K562 (cell line): ENCODE results near the gene ADRM1. TPM values are rescaled to one million over a fixed set of nuclear protein-coding genes. Genes with fewer than 3 reads are reported as not detected.

Experiments
- ATAC-seq: fragments of 200-7000 bp; cut with Tn5 transposase; 3 replicates; pipeline ENCODE4 v1.9.1; 2020; ENCODE audit warnings: moderate library complexity
- BruUV-seq: library from RNA; stranded (reverse); fragments of 400-500 nt; replicated peaks from 2 replicates; lab custom pipeline; 2021; lab: Mats Ljungman, UMichigan
- CTCF ChIA-PET: fragments of 300-600 bp; formaldehyde crosslinking; extraction: SDS; loops from one replicate; lab custom pipeline; 2021; ENCODE audit warnings: low intra/inter-chr PET ratio; lab: Yijun Ruan, JAX
- POLR2A ChIA-PET: fragments of 300-600, 350-650 bp; sonication (Branson Sonifier 250); formaldehyde crosslinking; extraction: SDS; loops from one replicate; lab custom pipeline; 2021; ENCODE audit warnings: antibody characterized with exemption, inconsistent platforms; lab: Yijun Ruan, JAX
- DNase-seq, 4 experiments: peaks; one replicate each; pipeline versions ENCODE4 v3.0.0 to v3.0.0-alpha.2; 2011 to 2018; ENCODE audit warnings: low spot score in 3 of 4, mixed read lengths in 3 of 4; ENCODE audit errors: extremely low read depth in 1 of 4
- FAIRE-seq: peaks from 2 replicates; lab custom pipeline; 2011; peaks lifted over from hg19 to GRCh38; lab: Jason Lieb, UNC
- H2AFZ ChIP-seq: 2 replicates; pipeline ENCODE4 v1.6.0; 2011; ENCODE audit warnings: low read depth, low read length, control low read depth, inconsistent platforms
- H3K27ac ChIP-seq: fragments of 200-600 bp; 3 replicates; pipeline ENCODE4 v1.8.0; 2011; ENCODE audit warnings: low read depth, mild to moderate bottlenecking, control low read depth, inconsistent platforms, low read length, moderate library complexity, mixed read lengths; ENCODE audit errors: extremely low read depth
- H3K27me3 ChIP-seq, 2 experiments: fragments of 300-600 bp in 1 of 2; 2 replicates in 1 of 2; 3 replicates in 1 of 2; pipeline versions ENCODE4 v1.6.0 to v1.8.0; 2011; ENCODE audit warnings: inconsistent platforms in 2 of 2, low read length in 2 of 2, mild to moderate bottlenecking in 1 of 2, mixed read lengths in 1 of 2, moderate library complexity in 1 of 2; ENCODE audit not compliant: control insufficient read depth in 2 of 2, insufficient read depth in 2 of 2
- H3K36me3 ChIP-seq: fragments of 300-600 bp; 3 replicates; pipeline ENCODE4 v1.8.0; 2011; ENCODE audit warnings: mild to moderate bottlenecking, low read length, inconsistent platforms; ENCODE audit not compliant: control insufficient read depth, insufficient read depth
- H3K4me1 ChIP-seq, 2 experiments: fragments of 200-600 bp in 1 of 2; replicated peaks in 1 of 2; 2 replicates in 1 of 2; 3 replicates in 1 of 2; pipeline versions ENCODE4 v1.5.1 to v1.8.0; 2011; ENCODE audit warnings: inconsistent platforms in 2 of 2, low read length in 2 of 2, mild to moderate bottlenecking in 1 of 2, mixed read lengths in 1 of 2, moderate library complexity in 1 of 2; ENCODE audit not compliant: control insufficient read depth in 2 of 2, insufficient read depth in 2 of 2
- H3K4me2 ChIP-seq: 2 replicates; pipeline ENCODE4 v1.6.1; 2011; ENCODE audit warnings: low read length, control low read depth, inconsistent platforms, mixed read lengths; ENCODE audit not compliant: insufficient read depth
- H3K4me3 ChIP-seq: fragments of 200-600 bp; sonication (generic), shearing (Covaris generic); 2 replicates; pipeline ENCODE4 v1.5.1; 2016; ENCODE audit warnings: control low read depth, inconsistent platforms
- H3K79me2 ChIP-seq: fragments of 200-600 bp; 3 replicates; pipeline ENCODE4 v1.8.0; 2011; ENCODE audit warnings: low read length, inconsistent platforms; ENCODE audit not compliant: control insufficient read depth, insufficient read depth
- H3K9ac ChIP-seq, 2 experiments: 2 replicates each; pipeline versions ENCODE4 v1.6.0 to v1.6.1; 2011; ENCODE audit warnings: low read depth in 2 of 2, low read length in 2 of 2, control low read depth in 1 of 2, inconsistent platforms in 1 of 2, mild to moderate bottlenecking in 1 of 2, mixed read lengths in 1 of 2; ENCODE audit not compliant: insufficient read depth in 1 of 2
- H3K9me1 ChIP-seq: one replicate; pipeline ENCODE4 v1.6.0; 2011; ENCODE audit warnings: inconsistent platforms, mild to moderate bottlenecking, low read length, moderate library complexity; ENCODE audit not compliant: control insufficient read depth, insufficient read depth
- H3K9me3 ChIP-seq: replicated peaks from 2 replicates; pipeline ENCODE4 v1.5.1; 2011; ENCODE audit warnings: low read depth, low read length, inconsistent platforms; ENCODE audit not compliant: control insufficient read depth, insufficient read depth
- H4K20me1 ChIP-seq: replicated peaks from 2 replicates; pipeline ENCODE4 v1.6.1; 2011; ENCODE audit warnings: low read length, inconsistent platforms, mixed read lengths; ENCODE audit not compliant: control insufficient read depth, insufficient read depth
- HINFP ChIP-seq: fragments of 450-650 bp; conservative IDR thresholded peaks from 2 replicates; pipeline ENCODE4 v1.6.1; 2016; ENCODE audit warnings: missing genetic modification characterization, low read depth, mild to moderate bottlenecking, control low read depth, missing compliant biosample characterization
- KHSRP ChIP-seq: fragments of 450-650 bp; IDR thresholded peaks from 2 replicates; pipeline ENCODE4 v1.6.1; 2017
- RBFOX2 ChIP-seq: fragments of 200-400 bp; formaldehyde crosslinking; IDR thresholded peaks from 2 replicates; pipeline ENCODE4 v1.6.1; 2017; ENCODE audit warnings: low read depth, mild to moderate bottlenecking, low read length, moderate library complexity
- ZNF511 ChIP-seq: sonication (generic); formaldehyde crosslinking; IDR thresholded peaks from 2 replicates; pipeline ENCODE4 v1.8.0; 2022; ENCODE audit warnings: mild to moderate bottlenecking, missing genetic modification reagents
- WGBS: fragments of 100-300 bp; shearing (Covaris generic); methylation state at CpG from one replicate; pipeline ENCODE4 v1.1.6; 2016; ENCODE audit warnings: low coverage, mixed read lengths; ENCODE audit not compliant: insufficient coverage; ENCODE audit errors: missing lambda C conversion rate; 5-methylcytosine and 5-hydroxymethylcytosine counted together
- in situ Hi-C: fragments of 300-500 bp; cut with MboI; formaldehyde crosslinking; loops from 4 replicates; pipeline ENCODE4 v1.15.0; 2018; ENCODE audit warnings: inconsistent platforms, mixed read lengths
- intact Hi-C: fragments of 100-400 bp; cut with micrococcal nuclease; formaldehyde crosslinking; loops from 2 replicates; pipeline ENCODE4 v1.14.2; 2022
- polyA plus RNA-seq, 8 experiments: library from polyadenylated mRNA; depleted of rRNA in 4 of 8; stranded (reverse) in 5 of 8; unstranded in 3 of 8; fragments of >200 nt; fragmentation: Nextera tagmentation in 2 of 8; fragmentation: Illumina TruSeq in 1 of 8; extraction: Ambion mirVana in 2 of 8; extraction: Trizol in 1 of 8; gene quantifications; 2 replicates each; pipeline versions ENCODE4 v1.2.1 to v1.2.3, GENCODE V29; 2011 to 2014; ENCODE audit warnings: inconsistent platforms in 1 of 8, missing spikeins in 1 of 8
- total RNA-seq, 7 experiments: library from RNA; depleted of rRNA in 6 of 7; stranded (reverse); fragments of >200 nt in 6 of 7; fragmentation: Illumina TruSeq in 2 of 7; extraction: Trizol in 2 of 7; gene quantifications; 2 replicates each; pipeline versions ENCODE4 v1.2.1 to v1.2.3, GENCODE V29; 2011 to 2021; ENCODE audit warnings: low replicate concordance in 1 of 7

ADRM1 gene
- total and polyA plus RNA-seq, 9 of the 15 experiments (the other 6 are each of a cell fraction or from before 2014, with no cell fraction given): 5.0 to 223 (median 67.4) TPM

- Histone ChIP-seq H3K27me3 (no peaks in the 10 kb centered on the region), H3K9ac (peak overlapping the region in 1 of 2 experiments; percentile 17; a peak in 1 of 4 replicates), H2AFZ (no peak overlapping the region), H3K36me3 (peaks cover 90% of the 10 kb centered on the region; the same call in 2 of the 3 replicates), H3K4me2 (no peak overlapping the region), H3K4me3 (no peak overlapping the region), H3K27ac (no peak overlapping the region), H3K79me2 (no peaks in the 10 kb centered on the region), H4K20me1 (no peaks in the 10 kb centered on the region), H3K9me3 (no peaks in the 10 kb centered on the region), H3K9me1 (peaks cover 3% of the 10 kb centered on the region), H3K4me1 (peaks cover 2 to 33% of the 10 kb centered on the region in 2 experiments; a peak in 2 of 5 replicates)
- no peak for ATAC-seq
- in situ Hi-C loops: no loop called here
- intact Hi-C loops: no loop called here
- DNase-seq: no peak
- 0 out of 2 replicates have a peak, but pooled peaks have one; percentile 27 for TF ChIP-seq RBFOX2
- TF ChIP-seq KHSRP: no peak
- no peak for TF ChIP-seq HINFP
- TF ChIP-seq ZNF511 (CRISPR knock-in tag): no peak
- ChIA-PET POLR2A (interaction anchor here (0.9 to 1.2 kb wide), 2 partner anchors 21 to 25 kb away, joined by 3 to 5 read pairs; partner anchors contain the start of gene ADRM1), CTCF (no interaction called here)
- FAIRE-seq: no peak
- 92% methylated on average over 18 of the region's 25 CpGs for WGBS
- BruUV-seq: TSS peak; percentile 39
These were observed 21.4 kb downstream of the ADRM1 start for GRCh38 chr20:62323980-62324906.
